Measurements from ENCODE around the gene ATP8A1. TPM values are rescaled to one million over a fixed set of nuclear protein-coding genes. Genes with fewer than 3 reads are reported as not detected.

Gene ATP8A1
- polyA plus RNA-seq, 1 donor from 2014 or later = 45.8 TPM

GRCh38 chr4:42512226-42512625, 144.7 kb downstream of the ATP8A1 start:
- Histone ChIP-seq H3F3A (ENCODE audit: insufficient read depth, low read length, poor library complexity, severe bottlenecking) (no peaks in the 10 kb centered on the region), H2AFZ (ENCODE audit: low read depth, low read length) (no peak overlapping the region), H3K4me3 (ENCODE audit: low read length) (no peak overlapping the region), H3K9ac (ENCODE audit: low read length) (no peak overlapping the region), H3K27me3 (ENCODE audit: insufficient read depth, low read depth, low read length) (no peaks in the 10 kb centered on the region), H3K9me3 (ENCODE audit: low read length) (no peaks in the 10 kb centered on the region), H4K20me1 (ENCODE audit: insufficient read depth) (no peaks in the 10 kb centered on the region), H3K4me2 (ENCODE audit: low read length) (no peak overlapping the region), H3K27ac (ENCODE audit: low read length) (no peak overlapping the region), H3K36me3 (ENCODE audit: insufficient read depth, low read length) (no peaks in the 10 kb centered on the region), H3K79me2 (replicated peaks; ENCODE audit: insufficient read depth, low read length) (no peaks in the 10 kb centered on the region), H3K9me2 (ENCODE audit: insufficient read depth, low read length) (no peaks in the 10 kb centered on the region)
- TF ChIP-seq EP300 (conservative IDR thresholded peaks at IDR 0.05; ENCODE audit: poor library complexity, severe bottlenecking) (no peak), CTCF (IDR thresholded peaks at IDR 0.05; ENCODE audit: poor library complexity, severe bottlenecking) (no peak), REST (IDR thresholded peaks at IDR 0.05; ENCODE audit: borderline replicate concordance) (no peak), MXI1 (conservative IDR thresholded peaks at IDR 0.05; ENCODE audit: poor library complexity, severe bottlenecking) (no peak), RAD21 (conservative IDR thresholded peaks at IDR 0.05) (no peak), POLR2AphosphoS5 (IDR thresholded peaks at IDR 0.05) (no peak)

- H3K27ac ChIP-seq (ENCODE audit: low read length) = no peak overlapping the region
- H3K4me2 ChIP-seq (ENCODE audit: low read length) = no peak overlapping the region
- H3K27me3 ChIP-seq (ENCODE audit: insufficient read depth, low read depth, low read length) = no peaks in the 10 kb centered on the region
- no peaks in the 10 kb centered on the region for H3K79me2 ChIP-seq (replicated peaks; ENCODE audit: insufficient read depth, low read length)
- H3K36me3 ChIP-seq (ENCODE audit: insufficient read depth, low read length) = no peaks in the 10 kb centered on the region
- no peaks in the 10 kb centered on the region for H3K9me2 ChIP-seq (ENCODE audit: insufficient read depth, low read length)
- H3K9ac ChIP-seq (ENCODE audit: low read length) = no peak overlapping the region
- H3F3A ChIP-seq (ENCODE audit: insufficient read depth, low read length, poor library complexity, severe bottlenecking) = no peaks in the 10 kb centered on the region
- no peak overlapping the region for H2AFZ ChIP-seq (ENCODE audit: low read depth, low read length)
- no peak overlapping the region for H3K4me3 ChIP-seq (ENCODE audit: low read length)
- TF ChIP-seq EZH2 (IDR thresholded peaks at IDR 0.05; ENCODE audit: borderline replicate concordance, insufficient read depth, low read length, poor library complexity, severe bottlenecking) = no peak
- no peak for TF ChIP-seq SMC3 (conservative IDR thresholded peaks at IDR 0.05; ENCODE audit: poor library complexity)
- TF ChIP-seq RAD21 (conservative IDR thresholded peaks at IDR 0.05) = no peak
- no peak for TF ChIP-seq TAF1 (IDR thresholded peaks at IDR 0.05; ENCODE audit: low read depth)
- TF ChIP-seq POLR2AphosphoS5 (IDR thresholded peaks at IDR 0.05) = no peak
- TF ChIP-seq MXI1 (conservative IDR thresholded peaks at IDR 0.05; ENCODE audit: poor library complexity, severe bottlenecking) = no peak
- no peak for TF ChIP-seq REST (IDR thresholded peaks at IDR 0.05; ENCODE audit: borderline replicate concordance)
- no peak for TF ChIP-seq CTCF (IDR thresholded peaks at IDR 0.05; ENCODE audit: poor library complexity, severe bottlenecking)
- no peak for TF ChIP-seq EP300 (conservative IDR thresholded peaks at IDR 0.05; ENCODE audit: poor library complexity, severe bottlenecking)
- H3K9me3 ChIP-seq (ENCODE audit: low read length) = no peaks in the 10 kb centered on the region
- no peaks in the 10 kb centered on the region for H4K20me1 ChIP-seq (ENCODE audit: insufficient read depth)
These were observed 146.7 kb downstream of the ATP8A1 start for GRCh38 chr4:42510225-42510624.
